Upper lobe of left lung (tissue), 6 donors: ENCODE measurements around the gene ZHX3. TPM values are rescaled to one million over a fixed set of nuclear protein-coding genes. Genes with fewer than 3 reads are reported as not detected.

Source experiments
- ATAC-seq, 2 donors: fragments of 200-7000 bp; cut with Tn5 transposase; one replicate each; pipeline ENCODE4 v1.9.1; 2022; ENCODE audit warnings: mild to moderate bottlenecking in 2 of 2, moderate library complexity in 2 of 2; ENCODE audit not compliant: low FRiP score in 2 of 2
- DNase-seq, 2 donors: peaks; one replicate each; pipeline ENCODE4 v3.0.0-alpha.2; 2019 to 2020
- H3K27ac ChIP-seq, 4 donors: fragments of 200-600 bp; sonication (generic); one replicate each; pipeline ENCODE4 v1.5.1; 2016 to 2019
- H3K27me3 ChIP-seq, 4 donors: fragments of 200-600 bp; sonication (generic); one replicate each; pipeline ENCODE4 v1.5.1; 2017 to 2019
- H3K36me3 ChIP-seq, 4 donors: fragments of 200-600 bp; sonication (generic); one replicate each; pipeline ENCODE4 v1.5.1; 2016 to 2019
- H3K4me1 ChIP-seq, 4 donors: fragments of 200-600 bp; sonication (generic); one replicate each; pipeline ENCODE4 v1.5.1; 2018 to 2019
- H3K4me3 ChIP-seq, 4 donors: fragments of 200-600 bp; sonication (generic); one replicate each; pipeline ENCODE4 v1.5.1; 2017 to 2019; ENCODE audit warnings: mild to moderate bottlenecking in 2 of 4, moderate library complexity in 1 of 4
- H3K9me3 ChIP-seq, 4 donors: fragments of 200-600 bp; sonication (generic); one replicate each; pipeline ENCODE4 v1.5.1; 2018 to 2019
- CTCF ChIP-seq, 6 experiments: fragments of 450-650 bp in 4 of 6; fragments of 200-600 bp in 2 of 6; sonication (generic) in 2 of 6; IDR thresholded peaks; one replicate each; pipeline ENCODE4 v1.5.1; 2016 to 2019; ENCODE audit warnings: antibody characterized with exemption in 6 of 6
- EP300 ChIP-seq, 4 donors: sonication (generic); formaldehyde crosslinking; IDR thresholded peaks; one replicate each; pipeline ENCODE4 v1.5.1; 2017; ENCODE audit warnings: antibody characterized with exemption in 4 of 4, control low read depth in 2 of 4
- POLR2A ChIP-seq, 4 donors: fragments of 450-650 bp; IDR thresholded peaks; one replicate each; pipeline ENCODE4 v1.5.1; 2016 to 2017; ENCODE audit warnings: antibody characterized with exemption in 4 of 4, mild to moderate bottlenecking in 2 of 4
- POLR2AphosphoS5 ChIP-seq, 2 donors: sonication (generic); formaldehyde crosslinking; IDR thresholded peaks; one replicate each; pipeline ENCODE4 v1.5.1; 2017; ENCODE audit warnings: antibody characterized with exemption in 2 of 2
- WGBS, 2 donors: methylation state at CpG; one replicate each; pipeline ENCODE4 v1.1.5; 2017 to 2018; 5-methylcytosine and 5-hydroxymethylcytosine counted together
- total RNA-seq, 6 donors: library from RNA; depleted of rRNA in 4 of 6; stranded (reverse); fragments of >200 nt in 4 of 6; gene quantifications; one replicate each; pipeline versions ENCODE4 v1.1.0 to v1.2.1, GENCODE V29; 2016 to 2021
- donor health status: DM: no; HTN: no; CAD: no; lungs with moderate emphysema.
- donor health status: DM: no; HTN: yes; CAD: no; lungs with severe emphysema.

ZHX3 gene
- total RNA-seq, 6 donors from 2014 or later: 30.4 to 57.5 (median 44.9) TPM

GRCh38 chr20:41232973-41233926, 84.3 kb downstream of the ZHX3 start:
- Histone ChIP-seq H3K4me3 (no peak overlapping the region), H3K9me3 (no peaks in the 10 kb centered on the region), H3K36me3 (no peaks in the 10 kb centered on the region), H3K4me1 (peaks cover 27 to 40% (median 34%) of the 10 kb centered on the region in 4 donors), H3K27me3 (no peaks in the 10 kb centered on the region), H3K27ac (peak overlapping the region; percentile 41 to 60 (median 54))
- DNase-seq (no peak), ATAC-seq (peak; percentile 45 to 86)
- TF ChIP-seq EP300 (IDR thresholded peaks at IDR 0.05) (no peak), CTCF (IDR thresholded peaks at IDR 0.05) (no peak), POLR2AphosphoS5 (IDR thresholded peaks at IDR 0.05) (peak in 1 of 2 donors; percentile 24)
- 92 to 93% methylated on average over 6 of the region's 6 CpGs for WGBS, 2 donors

GRCh38 chr20:41231136-41231535, 86.4 kb downstream of the ZHX3 start:
- H3K4me3 ChIP-seq: no peak overlapping the region
- 90 to 100% methylated on average over 1 of the region's 1 CpG for WGBS, 2 donors
- H3K4me1 ChIP-seq: peaks cover 30 to 41% (median 36%) of the 10 kb centered on the region in 4 donors
- TF ChIP-seq EP300 (IDR thresholded peaks at IDR 0.05) (no peak), CTCF (IDR thresholded peaks at IDR 0.05) (no peak), POLR2A (IDR thresholded peaks at IDR 0.05) (no peak), POLR2AphosphoS5 (IDR thresholded peaks at IDR 0.05) (no peak)
- no peaks in the 10 kb centered on the region for H3K36me3 ChIP-seq
- ATAC-seq: no peak
- DNase-seq: no peak
- H3K27me3 ChIP-seq: no peaks in the 10 kb centered on the region
- no peak overlapping the region for H3K27ac ChIP-seq
- no peaks in the 10 kb centered on the region for H3K9me3 ChIP-seq

GRCh38 chr20:41230136-41230535, 87.4 kb downstream of the ZHX3 start:
- TF ChIP-seq POLR2A (IDR thresholded peaks at IDR 0.05) (no peak), POLR2AphosphoS5 (IDR thresholded peaks at IDR 0.05) (no peak), EP300 (IDR thresholded peaks at IDR 0.05) (no peak), CTCF (IDR thresholded peaks at IDR 0.05) (no peak)
- Histone ChIP-seq H3K4me3 (no peak overlapping the region), H3K27ac (no peak overlapping the region), H3K27me3 (no peaks in the 10 kb centered on the region), H3K36me3 (no peaks in the 10 kb centered on the region), H3K4me1 (peaks cover 30 to 41% (median 36%) of the 10 kb centered on the region in 4 donors), H3K9me3 (no peaks in the 10 kb centered on the region)
- 86 to 92% methylated on average over 3 of the region's 3 CpGs for WGBS, 2 donors
- DNase-seq: no peak
- ATAC-seq: no peak

GRCh38 chr20:41229259-41229658, 88.3 kb downstream of the ZHX3 start:
- Histone ChIP-seq H3K4me3 (no peak overlapping the region), H3K4me1 (peaks cover 26 to 39% (median 30%) of the 10 kb centered on the region in 4 donors), H3K27me3 (no peaks in the 10 kb centered on the region), H3K27ac (no peak overlapping the region), H3K36me3 (no peaks in the 10 kb centered on the region), H3K9me3 (no peaks in the 10 kb centered on the region)
- TF ChIP-seq CTCF (IDR thresholded peaks at IDR 0.05) (no peak), EP300 (IDR thresholded peaks at IDR 0.05) (no peak), POLR2AphosphoS5 (IDR thresholded peaks at IDR 0.05) (no peak), POLR2A (IDR thresholded peaks at IDR 0.05) (no peak)
- no peak for DNase-seq
- ATAC-seq: no peak
